NCI-H1436 treated with DMSO at 0.1 percent for 48 hours (cell line): Measurements from ENCODE around the gene ABI3BP.

Source experiments
- DNase-seq: peaks from one replicate; lab custom pipeline; 2025; lab: John Stamatoyannopoulos, UW

ABI3BP gene

DNA sequence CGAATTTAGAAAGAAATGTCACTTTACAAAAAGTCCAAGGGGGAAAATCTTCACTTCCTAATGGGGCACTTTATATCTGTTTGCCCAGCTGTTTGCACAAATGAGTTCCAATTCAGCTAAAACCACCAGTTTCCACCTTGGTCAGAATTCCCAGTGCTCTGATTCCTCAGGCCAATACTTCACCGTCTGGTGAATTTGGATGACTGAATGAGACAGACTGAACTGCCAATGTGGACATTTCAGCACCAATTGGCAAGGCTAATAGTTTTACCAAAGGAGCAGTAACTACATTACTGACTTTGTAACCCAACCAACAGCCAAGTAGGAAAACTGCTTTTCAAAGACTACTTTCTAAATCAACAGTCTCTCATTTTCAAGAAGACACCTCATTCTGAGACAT, 51.8 kb downstream of the ABI3BP start:
- no peak for DNase-seq

DNA sequence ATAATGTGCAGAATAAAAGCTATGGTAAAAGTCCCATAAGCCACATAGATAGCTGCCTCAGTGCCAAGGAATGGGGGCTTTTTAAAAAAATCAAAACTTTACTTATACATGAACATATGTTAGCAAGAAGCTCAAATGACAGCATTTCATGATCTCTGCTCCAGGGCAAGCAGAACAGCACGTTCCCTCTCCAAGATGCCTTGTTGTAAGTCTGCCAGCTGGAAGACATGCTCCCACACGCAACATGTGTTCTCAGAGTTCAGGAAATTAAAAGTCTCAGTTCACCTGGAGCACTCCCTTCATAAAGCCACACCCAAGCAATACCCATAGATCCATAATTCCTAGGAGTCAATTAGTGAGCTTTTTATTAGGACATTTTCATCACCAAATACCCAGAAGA, 52.2 kb downstream of the ABI3BP start:
- no peak for DNase-seq

DNA sequence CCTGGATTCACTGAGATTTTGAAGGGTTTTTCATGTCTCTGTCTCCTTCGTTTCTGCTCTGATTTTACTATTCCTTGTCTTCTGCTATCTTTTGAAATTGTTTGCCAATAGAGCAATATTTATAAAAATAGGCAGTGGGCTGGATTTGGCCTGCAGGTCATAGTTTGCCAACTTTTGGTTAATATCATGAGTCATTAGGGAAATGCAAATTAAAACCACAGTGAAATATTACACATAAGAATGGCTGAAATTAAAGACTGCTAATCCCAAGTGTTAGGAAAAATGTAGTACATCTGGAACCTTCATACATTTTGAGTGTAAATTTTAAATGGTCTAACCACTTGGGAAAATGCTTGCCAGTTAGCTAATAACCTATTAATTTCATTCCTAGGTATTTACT, 56.3 kb downstream of the ABI3BP start:
- no peak for DNase-seq

DNA sequence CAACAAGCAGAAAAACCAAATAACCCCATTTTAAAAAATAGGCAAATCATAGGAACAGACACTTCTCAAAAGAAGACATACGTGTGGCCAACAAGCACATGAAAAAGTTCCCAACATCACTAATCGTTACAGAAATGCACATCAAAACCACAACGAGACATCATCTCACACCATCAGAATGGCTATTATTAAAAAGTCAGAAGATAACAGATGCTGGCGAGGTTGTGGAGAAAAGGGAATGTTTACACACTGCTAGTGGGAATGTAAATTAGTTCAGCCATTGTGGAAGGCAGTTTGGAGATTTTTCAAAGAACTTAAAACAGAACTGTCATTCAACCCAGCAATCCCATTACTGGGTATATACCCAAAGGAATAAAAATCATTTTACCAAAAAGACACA, 60.7 kb downstream of the ABI3BP start:
- DNase-seq, result no peak

DNA sequence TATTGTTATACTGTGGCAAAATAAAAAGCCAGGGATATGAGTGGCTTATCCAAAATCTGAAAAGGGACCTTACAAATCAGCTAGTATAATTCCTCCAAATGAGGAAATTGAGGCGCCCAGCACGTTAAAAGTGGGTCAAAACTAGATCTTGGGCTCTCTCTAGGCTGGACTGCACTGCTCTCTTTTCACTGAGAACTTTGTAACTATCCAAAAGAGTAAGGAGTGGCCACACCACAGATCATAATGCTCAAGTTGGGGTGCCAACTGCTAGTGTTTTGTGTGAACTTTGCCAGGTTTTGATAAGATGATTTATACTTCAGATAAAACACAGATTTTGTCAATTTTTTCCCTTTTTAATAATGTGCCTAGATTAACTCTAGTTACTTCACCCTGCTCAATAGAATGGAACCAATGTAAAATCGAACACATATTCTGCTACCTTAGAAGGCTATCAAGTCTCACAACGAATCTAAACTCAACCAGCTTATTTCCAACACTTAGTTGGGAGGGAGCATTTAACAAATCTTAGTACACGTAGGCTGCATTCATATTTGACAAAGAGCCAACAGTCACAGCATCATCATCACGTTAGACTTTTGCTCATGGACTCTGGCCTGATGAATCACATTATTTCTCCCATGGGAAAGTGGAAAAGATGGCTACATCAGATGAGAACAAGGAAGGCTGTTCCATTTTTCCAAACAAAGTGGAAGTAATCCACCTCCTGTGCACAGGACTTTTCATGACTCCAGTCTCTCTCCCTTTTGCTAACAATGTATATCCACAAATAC, 64.4 kb downstream of the ABI3BP start:
- DNase-seq, result no peak

DNA sequence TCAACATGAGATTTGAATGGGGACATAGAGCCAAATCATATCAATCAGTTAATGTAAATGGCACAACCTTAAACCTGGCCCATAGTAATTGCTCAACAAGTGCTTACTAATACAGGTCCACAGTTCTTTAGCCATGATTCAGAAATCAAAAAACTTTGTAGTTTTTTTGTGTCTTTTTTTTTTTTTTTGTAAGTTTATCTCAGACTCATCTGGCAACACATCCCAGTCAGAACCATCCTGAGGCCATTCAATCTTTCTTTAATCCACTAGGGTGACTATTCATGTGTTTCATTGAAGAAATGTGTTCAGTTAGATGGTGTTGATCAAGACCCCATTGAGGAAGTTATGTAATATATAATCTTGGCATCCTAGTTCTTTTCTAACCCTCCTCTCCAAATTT, 65.4 kb downstream of the ABI3BP start:
- DNase-seq, result no peak

DNA sequence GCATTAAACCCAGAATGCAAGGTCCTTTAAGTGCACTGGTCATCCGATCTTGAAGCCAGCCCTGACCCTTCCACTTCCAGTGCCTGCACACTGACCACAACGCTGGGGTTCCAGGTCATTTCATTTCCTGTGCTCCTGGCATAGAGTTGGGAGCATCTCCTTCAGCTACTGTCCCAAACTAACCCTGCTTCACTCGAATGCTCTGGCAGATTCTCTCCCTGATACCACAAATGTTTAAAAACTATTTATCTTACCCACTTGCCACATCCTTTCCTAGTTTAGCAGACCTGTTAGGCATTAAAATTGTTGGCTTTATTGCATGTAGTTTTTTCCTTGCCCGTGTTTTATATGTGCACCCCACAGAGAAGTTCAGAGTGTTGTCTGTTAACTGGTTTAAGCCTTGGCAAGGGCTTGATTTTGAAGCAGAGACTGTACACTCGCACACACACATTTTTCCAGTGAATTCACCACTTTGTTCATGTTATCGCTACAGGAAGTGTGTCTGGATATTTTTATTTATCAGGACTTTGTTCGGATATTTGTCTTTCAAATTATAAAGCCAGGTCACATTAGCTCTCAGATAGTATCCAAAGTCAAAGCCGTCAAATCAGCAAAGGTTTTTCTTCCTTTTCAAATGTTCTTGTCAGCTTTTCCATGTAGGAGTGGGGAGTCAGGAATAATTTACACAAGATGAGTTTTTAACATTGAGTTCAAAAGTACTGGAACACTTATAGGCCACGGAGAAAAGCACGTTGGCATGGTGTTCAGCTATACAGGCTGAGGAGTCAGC, 77.3 kb downstream of the ABI3BP start:
- DNase-seq, result no peak

DNA sequence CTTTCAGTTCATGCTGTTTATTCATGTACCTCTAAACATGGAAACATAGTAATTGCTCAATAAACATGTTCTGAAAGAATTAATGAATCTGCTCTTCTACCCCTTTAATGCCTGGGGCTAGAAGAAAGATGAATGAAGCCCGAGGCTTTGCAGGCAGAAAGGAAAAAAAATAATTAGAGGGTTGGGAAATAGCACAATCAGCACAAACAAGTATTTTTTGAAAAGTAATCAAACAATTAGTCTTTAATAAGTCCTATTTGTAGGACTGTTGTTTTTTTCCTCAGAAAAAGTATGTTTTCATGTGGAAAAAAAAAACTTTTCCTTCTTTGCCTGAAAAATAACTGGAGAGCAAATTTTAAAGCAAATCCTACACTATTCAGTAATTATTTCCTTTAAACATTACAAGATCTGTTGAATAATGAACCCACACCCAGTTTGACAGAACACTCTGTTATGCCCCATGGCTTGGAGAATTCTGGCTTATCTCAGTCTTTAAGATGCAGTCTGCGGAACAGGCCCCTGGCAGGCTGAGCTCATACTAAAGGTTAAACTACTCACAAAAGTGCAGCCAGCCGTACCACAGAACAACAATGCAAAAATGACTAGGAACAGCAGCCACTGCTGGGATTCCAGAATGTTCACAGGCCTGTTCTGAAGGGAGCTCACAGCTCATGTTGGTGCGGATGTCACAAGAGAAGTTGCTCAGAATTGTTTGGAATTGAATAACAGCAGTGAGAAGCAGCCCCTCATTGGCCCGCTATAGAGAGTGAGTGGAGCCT, 79.2 kb downstream of the ABI3BP start:
- no peak for DNase-seq

DNA sequence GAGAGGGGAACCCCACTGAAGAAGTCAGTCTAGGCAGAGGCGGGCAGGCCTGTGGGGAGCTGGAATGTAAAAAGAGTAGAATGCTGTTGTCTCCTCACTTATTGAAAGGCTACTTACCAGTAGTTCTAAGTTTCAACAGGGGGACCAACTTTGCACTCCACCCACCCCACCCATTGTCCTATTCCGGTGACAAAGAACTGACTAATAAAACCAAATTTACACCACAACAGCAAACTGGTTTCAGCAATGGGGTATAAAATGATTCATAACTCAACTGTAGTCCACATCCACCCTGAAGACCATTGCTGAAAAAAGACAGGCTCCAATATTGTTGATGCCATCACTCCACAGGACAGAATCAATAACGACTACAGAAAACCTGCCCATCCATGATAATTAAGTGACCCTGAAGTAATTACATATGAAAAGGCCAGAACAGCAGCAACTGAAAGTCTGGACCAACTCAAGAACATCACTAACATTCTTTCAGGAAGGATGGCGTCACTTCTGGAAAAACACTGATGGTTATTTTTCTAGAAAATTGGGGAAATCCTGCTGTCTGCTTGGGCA, 80.2 kb downstream of the ABI3BP start:
- no peak for DNase-seq

DNA sequence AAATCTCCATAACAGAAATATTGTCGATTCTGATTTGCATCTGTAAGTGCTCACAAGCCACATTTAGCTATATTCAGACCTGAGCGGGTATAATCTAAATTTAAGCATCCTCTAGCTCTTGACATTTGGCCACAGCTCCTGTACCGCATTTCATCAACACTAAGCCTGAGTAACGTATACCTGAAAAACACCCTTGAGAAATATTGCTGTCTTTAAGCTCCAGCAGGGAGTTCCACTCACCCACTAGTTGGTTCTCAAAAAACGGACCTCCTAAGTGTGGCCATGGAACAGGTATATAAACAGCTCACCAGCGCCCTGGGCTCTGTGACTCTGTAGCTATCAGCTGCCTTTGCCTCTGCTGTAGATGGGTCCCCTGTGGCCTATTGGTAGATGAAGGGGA, 80.7 kb downstream of the ABI3BP start:
- DNase-seq, result no peak

DNA sequence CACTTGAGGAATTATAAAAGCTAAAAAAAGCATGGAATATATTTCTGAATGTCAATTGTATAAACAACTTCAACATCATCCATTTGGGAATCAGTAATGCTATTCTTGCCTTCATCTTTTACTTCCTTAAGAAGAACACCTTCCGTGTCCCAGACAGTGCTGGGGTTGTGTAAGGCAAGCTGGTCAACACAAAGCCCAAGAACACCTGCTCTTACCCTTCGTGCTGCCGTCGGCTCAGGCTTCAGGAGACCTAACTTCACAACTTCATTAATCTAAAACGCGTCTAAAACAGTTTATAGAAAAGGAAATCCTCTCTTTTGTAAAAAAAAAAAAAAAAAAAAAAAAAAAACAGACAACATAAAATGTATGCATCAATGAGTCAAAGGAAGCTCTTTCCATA, 81.3 kb downstream of the ABI3BP start:
- no peak for DNase-seq

DNA sequence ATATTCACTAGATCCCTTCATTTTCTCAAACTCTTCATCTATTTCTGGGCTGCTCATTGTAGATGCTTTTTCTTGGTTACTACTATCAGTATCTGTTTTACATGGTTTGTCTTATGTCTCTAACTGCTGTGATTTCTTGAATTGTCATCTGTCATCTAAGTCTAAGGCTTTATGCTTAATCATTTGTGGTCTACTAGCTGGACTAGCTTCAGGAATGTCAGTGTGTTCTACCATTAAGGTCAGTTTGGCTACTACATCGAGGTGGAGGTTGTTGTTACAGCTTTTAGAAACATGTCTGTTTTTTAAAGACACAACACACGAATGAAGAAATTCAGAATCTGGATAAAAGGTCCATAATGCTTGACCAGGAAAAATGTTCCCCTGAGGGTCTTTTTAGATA, 82.2 kb downstream of the ABI3BP start:
- no peak for DNase-seq

DNA sequence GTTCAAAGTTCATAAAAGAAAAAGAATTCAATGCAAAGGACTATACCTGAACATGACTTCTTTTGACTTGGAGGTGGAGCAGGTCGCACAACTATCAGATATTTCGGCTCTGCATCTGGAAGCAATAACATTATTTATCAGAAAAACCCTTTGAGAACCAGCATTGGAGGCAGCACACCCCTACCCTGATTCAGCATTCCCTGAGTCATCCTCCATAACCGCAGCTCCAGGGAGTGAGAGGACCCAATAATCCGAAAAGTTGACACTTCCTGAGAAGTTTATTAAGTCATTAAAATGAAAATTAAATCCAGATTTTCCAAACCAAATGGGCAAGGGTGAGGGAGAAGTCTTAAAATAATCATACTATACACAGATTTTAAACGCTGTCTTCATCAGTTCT, 90.6 kb downstream of the ABI3BP start:
- no peak for DNase-seq

DNA sequence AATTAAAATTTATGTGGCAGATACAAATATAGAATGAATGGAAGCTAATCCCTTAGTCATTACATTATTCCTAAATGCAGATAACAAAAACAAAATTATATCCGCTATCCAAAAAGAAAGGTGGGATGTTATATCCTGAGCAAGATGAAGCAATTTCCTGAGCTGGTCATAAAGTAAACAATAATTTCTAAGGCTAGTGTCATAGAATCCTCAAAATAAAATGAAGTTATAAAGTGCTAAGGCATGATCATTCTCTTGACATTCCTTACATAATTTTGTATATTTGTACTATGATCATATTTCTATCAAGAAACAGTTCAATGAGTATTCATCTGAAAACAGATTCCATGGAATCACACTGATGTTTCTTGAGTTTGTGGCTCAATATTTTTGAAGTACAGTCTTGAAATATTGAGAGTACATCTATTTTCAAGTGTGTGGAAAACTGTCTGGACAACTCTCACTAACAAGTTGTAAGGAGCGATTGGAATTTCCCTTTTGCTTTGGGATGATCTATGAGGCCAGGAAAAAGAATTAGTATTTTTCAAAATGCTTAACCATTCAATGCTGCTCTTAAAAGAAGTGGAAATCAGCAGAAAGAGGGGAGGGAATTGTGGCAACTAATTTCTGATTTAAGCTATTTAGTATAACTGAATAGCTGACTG, 92.4 kb downstream of the ABI3BP start:
- DNase-seq, result no peak

DNA sequence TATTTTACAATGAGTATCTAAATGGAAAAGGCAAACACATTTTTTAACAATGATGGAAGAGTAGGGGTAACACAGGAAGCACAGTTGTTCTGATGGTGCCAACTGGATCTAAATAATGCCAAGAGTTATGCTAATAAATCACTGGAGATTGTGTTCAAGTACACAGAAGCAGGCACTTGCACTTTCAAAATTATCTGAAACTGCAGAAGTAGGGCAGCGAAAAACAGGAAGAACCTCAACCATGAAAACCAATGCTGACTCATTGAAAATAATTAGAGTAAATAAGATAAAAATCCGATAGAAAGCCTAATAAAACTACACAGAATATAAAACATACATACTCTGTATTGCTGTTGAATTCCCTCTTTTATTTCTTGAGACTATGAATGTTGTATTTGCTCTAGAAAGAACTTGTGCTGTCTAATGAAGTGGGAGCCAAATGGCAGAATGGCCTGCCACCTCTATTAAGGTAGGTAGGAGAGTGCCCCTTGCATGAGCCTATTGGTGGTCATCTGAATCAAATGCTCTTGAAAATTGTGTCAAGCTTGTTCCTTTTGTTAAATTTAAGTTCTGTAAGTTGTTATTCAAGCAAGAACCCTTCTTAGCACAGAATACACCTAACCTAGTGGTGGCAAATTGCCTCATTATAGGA, 93.7 kb downstream of the ABI3BP start:
- DNase-seq, result no peak

DNA sequence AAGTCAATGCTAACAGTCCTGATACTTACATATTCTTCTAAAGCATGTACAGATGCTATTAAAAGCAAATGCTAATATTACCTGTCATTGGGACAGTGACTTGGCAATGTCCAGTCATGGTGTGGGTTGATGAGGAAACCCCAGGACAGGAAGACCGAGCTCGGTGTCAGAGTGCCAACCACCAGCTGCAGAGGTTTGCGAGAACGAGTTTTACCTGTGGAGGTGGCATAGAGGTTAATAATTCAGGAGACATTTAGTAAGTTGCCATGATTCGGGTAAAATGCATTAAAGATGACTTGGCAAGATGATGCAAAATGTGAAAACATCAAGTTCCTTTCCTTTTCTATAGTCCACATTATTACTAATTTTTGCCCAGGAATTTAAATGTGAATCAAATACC, 94.5 kb downstream of the ABI3BP start:
- DNase-seq, result no peak

DNA sequence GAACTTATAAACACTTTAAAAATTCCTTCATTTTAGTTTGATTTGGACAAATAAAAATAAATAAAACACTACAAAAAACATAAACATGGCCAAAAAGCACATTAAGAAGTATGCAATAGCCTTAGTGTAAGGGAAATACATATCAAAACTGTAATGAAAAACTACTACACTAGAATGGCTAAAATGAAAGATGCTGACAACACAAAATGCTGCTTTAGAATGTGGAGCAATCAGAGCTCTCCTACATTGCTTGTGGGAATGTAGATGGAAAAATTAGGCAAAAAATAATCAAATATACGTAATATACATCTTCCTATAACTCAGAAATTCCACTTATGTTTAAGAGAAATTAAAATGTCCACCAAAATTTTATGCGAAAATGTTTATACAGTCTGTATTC, 96.2 kb downstream of the ABI3BP start:
- DNase-seq, result no peak

DNA sequence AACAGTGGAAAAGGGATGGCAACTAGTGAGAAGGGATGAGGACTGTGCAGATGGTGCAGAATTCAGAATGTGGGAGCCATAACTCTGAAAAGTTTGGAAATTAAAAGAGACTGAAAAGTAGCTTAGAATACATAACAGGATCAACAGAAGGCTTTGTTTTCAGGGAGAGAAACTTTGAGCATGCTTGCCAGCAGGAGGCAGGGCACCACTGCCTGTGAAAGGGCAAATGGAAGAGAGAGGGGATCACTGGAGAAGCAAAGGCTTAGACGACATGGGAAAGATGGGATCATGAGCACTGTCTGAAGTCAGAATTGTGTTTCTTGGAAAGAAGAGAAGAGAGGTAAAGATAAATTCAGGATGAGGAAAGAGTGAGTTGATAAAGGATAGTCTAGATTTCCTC, 99.6 kb downstream of the ABI3BP start:
- no peak for DNase-seq

DNA sequence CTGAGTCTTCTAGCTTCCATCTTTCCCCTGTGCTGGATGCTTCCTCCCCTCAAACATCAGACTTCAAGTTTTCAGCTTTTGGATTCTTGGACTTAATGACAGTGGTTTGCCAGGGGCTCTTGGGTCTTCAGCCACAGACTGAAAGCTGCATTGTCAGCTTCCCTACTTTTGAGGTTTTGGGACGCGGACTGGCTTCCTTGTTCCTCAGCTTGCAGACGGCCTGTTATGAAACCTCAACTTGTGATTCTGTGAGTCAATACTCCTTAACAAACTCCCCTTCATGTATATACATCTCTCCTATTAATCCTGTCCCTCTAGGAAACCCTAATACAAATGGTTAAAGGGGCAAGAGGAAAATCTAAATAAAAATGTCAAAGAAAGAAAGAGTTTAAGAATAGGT, 100.1 kb downstream of the ABI3BP start:
- no peak for DNase-seq

DNA sequence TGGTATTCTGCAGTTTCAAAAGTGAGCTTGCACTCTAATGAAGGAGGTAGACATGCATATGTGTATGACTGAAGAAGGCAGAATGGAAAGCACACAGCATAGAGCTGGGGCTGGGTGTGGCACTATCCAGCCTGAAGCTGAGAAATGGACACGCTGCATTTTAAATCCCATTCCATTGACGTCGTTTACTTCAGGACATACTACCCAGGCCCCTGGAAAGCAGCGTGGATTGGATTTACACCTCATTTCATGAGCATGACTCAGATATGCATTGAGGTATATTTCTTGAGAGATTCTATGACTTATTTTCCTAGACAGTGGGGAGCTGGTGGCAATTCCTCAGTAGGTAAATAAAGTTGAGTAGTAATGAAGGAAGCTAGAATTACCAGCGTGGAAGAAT, 101.4 kb downstream of the ABI3BP start:
- DNase-seq, result no peak

DNA sequence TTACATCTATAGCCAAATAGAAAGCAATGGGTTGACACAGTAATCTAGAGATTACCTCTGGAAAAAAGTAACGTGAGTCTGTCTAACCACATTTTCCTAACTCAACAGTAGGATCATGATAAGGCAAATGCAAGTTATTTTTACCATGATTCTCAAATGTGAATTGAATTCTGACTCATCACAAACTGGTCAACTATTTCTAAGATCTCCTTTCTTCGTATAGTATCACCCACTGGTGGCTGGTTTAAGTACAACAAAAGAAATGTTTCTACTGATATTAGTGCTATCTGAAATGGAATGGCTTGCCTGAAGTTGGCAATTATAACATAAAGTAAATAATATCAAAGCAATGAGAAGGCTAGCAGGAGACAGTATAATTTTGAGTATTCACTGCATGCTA, 102.2 kb downstream of the ABI3BP start:
- DNase-seq, result no peak
